PC-3 (cell line): Measurements from ENCODE around the gene SLC35D3. TPM values are rescaled to one million over a fixed set of nuclear protein-coding genes. Genes with fewer than 3 reads are reported as not detected.

ENCODE experiments used
- ATAC-seq: fragments of 200-7000 bp; cut with Tn5 transposase; 2 replicates; pipeline ENCODE4 v1.9.1; 2020; ENCODE audit warnings: mild to moderate bottlenecking, moderate library complexity
- BruUV-seq: library from RNA; stranded (reverse); fragments of 400-500 nt; replicated peaks from 2 replicates; lab custom pipeline; 2021; lab: Mats Ljungman, UMichigan
- CTCF ChIA-PET: fragments of 300-600 bp; sonication (Branson Sonifier 250); formaldehyde crosslinking; loops from one replicate; lab custom pipeline; 2022; ENCODE audit warnings: antibody characterized with exemption; lab: Charles Lee
- POLR2A ChIA-PET: fragments of 300-600 bp; sonication (Branson Sonifier 250); formaldehyde crosslinking; loops from one replicate; lab custom pipeline; 2022; ENCODE audit warnings: antibody characterized with exemption; ENCODE audit not compliant: unreplicated experiment; lab: Charles Lee
- DNase-seq: peaks from one replicate; pipeline ENCODE4 v3.0.0-alpha.2; 2015
- H2AFZ ChIP-seq: fragments of 300-600 bp; sonication (generic); 2 replicates; pipeline ENCODE4 v1.6.0; 2016; ENCODE audit warnings: antibody characterized with exemption, low read length
- H3F3A ChIP-seq: fragments of 300-600 bp; sonication (generic); one replicate; pipeline ENCODE4 v1.6.0; 2017; ENCODE audit warnings: antibody characterized with exemption, low read length, control low read depth, mild to moderate bottlenecking; ENCODE audit not compliant: unreplicated experiment
- H3K27ac ChIP-seq: fragments of 300-600 bp; sonication (generic); 2 replicates; pipeline ENCODE4 v1.5.1; 2016; ENCODE audit warnings: mild to moderate bottlenecking, low read length
- H3K27me3 ChIP-seq: fragments of 300-600 bp; sonication (generic); 2 replicates; pipeline ENCODE4 v1.6.1; 2016; ENCODE audit warnings: low read length, mixed read lengths
- H3K36me3 ChIP-seq: fragments of 300-600 bp; sonication (generic); 2 replicates; pipeline ENCODE4 v1.6.1; 2016; ENCODE audit warnings: low read depth, mixed run types, low read length, mixed read lengths
- H3K4me1 ChIP-seq: fragments of 300-600 bp; sonication (generic); 2 replicates; pipeline ENCODE4 v1.5.1; 2016; ENCODE audit warnings: low read length; ENCODE audit not compliant: insufficient read depth
- H3K4me2 ChIP-seq: fragments of 300-600 bp; sonication (generic); 2 replicates; pipeline ENCODE4 v1.6.0; 2016; ENCODE audit warnings: low read length
- H3K4me3 ChIP-seq: fragments of 300-600 bp; sonication (generic); 2 replicates; pipeline ENCODE4 v1.5.1; 2016; ENCODE audit warnings: mild to moderate bottlenecking, low read length, mixed read lengths
- H3K79me2 ChIP-seq: fragments of 300-600 bp; sonication (generic); 2 replicates; pipeline ENCODE4 v1.6.1; 2017; ENCODE audit warnings: low read length, mixed read lengths
- H3K9ac ChIP-seq: fragments of 300-600 bp; sonication (generic); 2 replicates; pipeline ENCODE4 v1.6.0; 2016; ENCODE audit warnings: mild to moderate bottlenecking, low read length
- H3K9me2 ChIP-seq: fragments of 300-600 bp; sonication (generic); replicated peaks from 2 replicates; pipeline ENCODE4 v1.6.1; 2016; ENCODE audit warnings: mixed run types, low read length, mixed read lengths
- H3K9me3 ChIP-seq: fragments of 300-600 bp; sonication (generic); 2 replicates; pipeline ENCODE4 v1.6.1; 2016; ENCODE audit warnings: low read length, mixed read lengths
- H4K20me1 ChIP-seq: fragments of 300-600 bp; sonication (generic); 2 replicates; pipeline ENCODE4 v1.6.1; 2016; ENCODE audit warnings: low read length, mixed read lengths
- CTCF ChIP-seq: fragments of 300-600 bp; sonication (generic); conservative IDR thresholded peaks from 2 replicates; pipeline ENCODE4 v1.5.1; 2017; ENCODE audit warnings: antibody characterized with exemption, low read depth, mild to moderate bottlenecking, low read length
- EZH2 ChIP-seq: fragments of 300-600 bp; sonication (generic); IDR thresholded peaks from one replicate; pipeline ENCODE4 v1.6.1; 2017; ENCODE audit warnings: antibody characterized with exemption, mild to moderate bottlenecking, low read length; ENCODE audit not compliant: unreplicated experiment
- EZH2phosphoT487 ChIP-seq: fragments of 300-600 bp; sonication (generic); IDR thresholded peaks from 2 replicates; pipeline ENCODE4 v1.6.1; 2018; ENCODE audit warnings: mild to moderate bottlenecking, antibody characterized with exemption, low read length, borderline replicate concordance
- intact Hi-C: fragments of 100-400 bp; cut with micrococcal nuclease; formaldehyde crosslinking; loops from 2 replicates; pipeline ENCODE4 v1.9.0; 2023
- total RNA-seq: library from RNA; depleted of rRNA; stranded (reverse); fragments of >200 nt; gene quantifications from 2 replicates; pipeline ENCODE4 v1.2.3, GENCODE V29; 2014

SLC35D3 gene
- total RNA-seq, 1 experiment from 2014 or later, result not detected

- Histone ChIP-seq H3K4me1 (0 out of 2 replicates have a peak, but pooled peaks cover 3% of the 10 kb centered on the region), H3K27me3 (no peaks in the 10 kb centered on the region), H3K9me3 (no peaks in the 10 kb centered on the region), H2AFZ (no peak overlapping the region), H3K9me2 (no peaks in the 10 kb centered on the region), H3K4me2 (no peak overlapping the region), H3F3A (no peaks in the 10 kb centered on the region), H3K4me3 (no peak overlapping the region), H3K79me2 (no peaks in the 10 kb centered on the region), H3K27ac (no peak overlapping the region), H3K9ac (no peak overlapping the region), H3K36me3 (no peaks in the 10 kb centered on the region), H4K20me1 (no peaks in the 10 kb centered on the region)
- CTCF ChIA-PET, result interaction anchor here (0.6 kb wide), 1 partner anchor 97 kb away, joined by 3 read pairs; the partner anchor contains the start of gene MAP3K5
- no peak for ATAC-seq
- TF ChIP-seq CTCF (no peak), EZH2 (no peak), EZH2phosphoT487 (no peak)
- POLR2A ChIA-PET, result no interaction called here
- intact Hi-C loops, result no loop called here
- DNase-seq, result peak; percentile 7
- no TSS peak for BruUV-seq
Observed at GRCh38 chr6:136889271-136890193, 32.6 kb upstream of the SLC35D3 start.

GRCh38 chr6:136890194-136890839 is 31.8 kb upstream of the SLC35D3 start:
- Histone ChIP-seq H3K27ac (no peak overlapping the region), H3K4me1 (0 out of 2 replicates have a peak, but pooled peaks cover 3% of the 10 kb centered on the region), H3K9ac (no peak overlapping the region), H3F3A (no peaks in the 10 kb centered on the region), H4K20me1 (no peaks in the 10 kb centered on the region), H3K79me2 (no peaks in the 10 kb centered on the region), H3K27me3 (no peaks in the 10 kb centered on the region), H3K4me2 (no peak overlapping the region), H3K4me3 (no peak overlapping the region), H2AFZ (no peak overlapping the region), H3K9me2 (no peaks in the 10 kb centered on the region), H3K9me3 (no peaks in the 10 kb centered on the region), H3K36me3 (no peaks in the 10 kb centered on the region)
- ATAC-seq, result no peak
- no TSS peak for BruUV-seq
- POLR2A ChIA-PET, result no interaction called here
- no peak for TF ChIP-seq EZH2
- TF ChIP-seq EZH2phosphoT487, result no peak
- no peak for TF ChIP-seq CTCF
- no peak for DNase-seq
- CTCF ChIA-PET, result interaction anchor here (0.6 kb wide), 1 partner anchor 98 kb away, joined by 3 read pairs; the partner anchor contains the start of gene MAP3K5
- intact Hi-C loops, result no loop called here
